GM18861 (cell line): ENCODE results near the gene HOATZ.

Experiments used
- ATAC-seq: cut with Tn5 transposase; IDR thresholded peaks from one replicate; pipeline ENCODE4 v1.9.1; 2021; ENCODE audit not compliant: unreplicated experiment

Gene HOATZ

GRCh38 chr11:111514216-111515031 lies at the start of gene HOATZ:
Gene HOATZ (plus strand): TSS chr11:111514778. CDS start chr11:111514785, 7 bp downstream.
- no peak for ATAC-seq

- no peak for ATAC-seq
Observed at GRCh38 chr11:111465400-111465799, 49.2 kb upstream of the HOATZ start.

DNA sequence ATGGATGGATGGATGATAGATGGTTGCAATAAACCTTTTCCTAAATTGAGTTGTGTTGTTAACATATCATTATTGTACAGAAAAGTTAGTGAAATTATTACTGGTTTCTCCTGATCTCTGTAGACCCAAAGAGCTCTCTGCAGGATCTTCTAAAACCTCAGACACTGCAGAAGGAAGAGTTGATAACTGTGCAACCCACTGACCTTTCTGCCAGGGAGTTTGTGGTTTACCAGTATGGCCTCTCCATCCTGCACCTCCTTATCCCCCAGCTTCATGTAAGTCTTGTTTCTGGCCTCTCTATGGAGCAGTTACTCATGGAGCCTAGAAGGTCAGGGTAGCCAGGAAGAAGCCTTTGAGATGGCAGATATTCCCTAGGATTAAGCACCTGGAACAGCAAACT lies 48.0 kb upstream of the HOATZ start:
- no peak for ATAC-seq

GRCh38 chr11:111469200-111469599 lies 45.4 kb upstream of the HOATZ start:
- ATAC-seq: no peak

DNA sequence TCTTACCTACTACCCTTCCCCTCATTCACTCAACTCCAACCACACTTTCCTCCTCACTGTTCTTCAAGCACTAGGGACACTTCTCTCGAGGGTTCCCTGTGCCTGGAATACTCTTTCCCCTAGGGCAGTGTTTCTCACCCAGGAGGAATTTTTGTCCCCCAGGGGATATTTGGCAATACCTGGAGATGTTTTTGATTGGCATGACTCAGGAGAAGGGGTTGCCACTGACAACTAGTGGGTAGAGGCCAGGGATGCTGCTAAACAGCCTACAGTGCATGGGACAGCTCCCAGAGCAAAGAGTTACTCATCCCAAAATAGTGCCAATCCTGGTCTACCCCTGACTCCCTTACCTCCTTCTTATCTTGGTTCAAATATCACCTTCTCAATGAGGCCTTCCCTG lies 42.4 kb upstream of the HOATZ start:
- no peak for ATAC-seq

DNA sequence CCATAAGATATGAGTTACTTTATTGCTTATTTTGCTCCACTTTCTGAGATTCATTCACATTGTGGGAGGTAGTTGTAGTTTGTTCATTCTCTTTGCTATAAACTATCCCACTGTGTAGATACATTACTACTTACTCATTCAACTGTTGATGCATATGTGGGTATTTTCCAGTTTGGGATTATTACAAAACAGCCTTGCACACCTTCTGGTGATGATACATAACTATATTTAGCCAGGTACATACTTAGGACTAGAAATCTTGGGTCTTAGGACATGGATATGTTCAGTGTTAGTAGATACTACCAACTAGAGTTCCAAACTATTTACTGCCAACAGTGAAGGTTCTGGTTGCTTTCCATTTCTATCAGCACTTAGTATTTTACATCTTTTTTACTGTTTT lies 40.1 kb upstream of the HOATZ start:
- no peak for ATAC-seq

GRCh38 chr11:111476366-111476765 lies 38.2 kb upstream of the HOATZ start:
- no peak for ATAC-seq

GRCh38 chr11:111476956-111477355 lies 37.6 kb upstream of the HOATZ start:
- no peak for ATAC-seq

DNA sequence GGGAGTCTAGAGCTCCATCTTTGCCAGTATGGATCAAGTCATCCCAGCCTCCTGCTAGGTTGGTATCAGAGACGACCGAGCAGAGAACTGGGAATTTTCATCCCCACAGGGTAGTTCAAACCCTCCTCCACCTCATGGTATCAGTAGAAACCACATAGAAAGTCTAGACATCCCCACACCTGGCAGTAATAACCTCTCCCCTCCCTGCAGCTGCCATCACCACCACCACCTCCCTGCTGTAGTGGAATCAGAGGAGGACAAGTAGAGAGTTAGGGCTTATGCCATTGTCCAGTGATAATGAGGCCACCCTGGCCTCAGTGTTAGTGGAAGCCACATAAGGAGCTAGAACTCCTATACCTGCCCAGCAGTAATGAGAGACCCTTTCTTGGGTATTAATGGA lies 36.7 kb upstream of the HOATZ start:
- no peak for ATAC-seq

DNA sequence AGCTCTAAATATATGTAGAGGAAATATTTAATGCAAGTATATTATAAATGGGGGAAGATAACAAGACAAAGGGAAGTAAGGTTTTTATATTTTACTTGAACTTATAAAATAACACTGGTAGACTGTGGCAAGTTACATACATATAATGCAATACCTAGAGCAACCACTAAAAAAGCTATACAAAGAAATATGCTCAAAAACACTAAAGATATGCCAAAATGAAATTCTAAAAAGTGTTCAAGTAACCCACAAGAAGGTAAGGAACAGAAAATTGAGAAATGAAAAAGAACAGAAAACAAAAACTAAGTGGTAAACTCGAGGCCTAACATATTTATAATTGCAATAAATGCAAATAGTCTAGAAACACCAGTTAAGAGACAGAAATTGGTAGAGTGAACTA lies 34.9 kb upstream of the HOATZ start:
- ATAC-seq: no peak

GRCh38 chr11:111483431-111483830 lies 31.1 kb upstream of the HOATZ start:
- no peak for ATAC-seq

DNA sequence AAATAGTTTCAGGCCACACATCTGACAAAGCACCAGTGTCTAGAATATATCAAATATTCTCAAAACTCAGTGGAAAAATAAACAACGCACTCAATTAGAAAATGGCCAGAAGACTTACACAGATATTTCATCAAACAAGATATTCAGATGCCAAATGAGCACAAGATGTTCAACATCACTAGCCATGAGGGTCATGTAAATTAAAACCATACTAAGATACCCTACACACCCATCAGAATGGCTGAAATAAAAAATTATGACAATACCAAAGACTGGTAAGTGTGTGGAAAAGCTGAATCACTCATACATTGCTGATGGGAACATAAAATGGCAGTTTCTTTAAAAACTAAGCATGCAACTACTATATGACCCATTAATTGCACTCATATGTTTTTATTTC lies 24.1 kb upstream of the HOATZ start:
- no peak for ATAC-seq

DNA sequence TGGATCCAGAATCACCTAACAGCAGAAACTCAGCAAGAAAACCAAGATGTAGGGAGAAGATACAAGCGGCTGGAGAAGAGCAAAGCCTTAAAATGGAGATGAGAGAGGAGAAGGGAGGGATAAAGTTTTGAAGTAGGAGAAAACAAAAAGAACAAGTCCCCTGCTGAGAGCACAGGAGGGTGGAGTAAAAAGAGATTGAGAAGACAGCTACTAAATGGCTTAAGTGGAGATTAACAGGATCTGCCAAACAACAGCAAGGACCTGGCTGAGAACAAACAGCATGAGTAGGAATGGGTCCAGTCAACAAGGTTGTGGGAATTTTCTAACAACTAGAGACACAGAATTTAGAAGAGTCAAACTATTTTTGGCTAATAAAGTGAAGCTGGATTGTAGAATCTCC lies 20.5 kb upstream of the HOATZ start:
- no peak for ATAC-seq

GRCh38 chr11:111499483-111499882 lies 15.1 kb upstream of the HOATZ start:
- ATAC-seq: no peak

- ATAC-seq: no peak
Observed at GRCh38 chr11:111500481-111500880, 14.1 kb upstream of the HOATZ start.

DNA sequence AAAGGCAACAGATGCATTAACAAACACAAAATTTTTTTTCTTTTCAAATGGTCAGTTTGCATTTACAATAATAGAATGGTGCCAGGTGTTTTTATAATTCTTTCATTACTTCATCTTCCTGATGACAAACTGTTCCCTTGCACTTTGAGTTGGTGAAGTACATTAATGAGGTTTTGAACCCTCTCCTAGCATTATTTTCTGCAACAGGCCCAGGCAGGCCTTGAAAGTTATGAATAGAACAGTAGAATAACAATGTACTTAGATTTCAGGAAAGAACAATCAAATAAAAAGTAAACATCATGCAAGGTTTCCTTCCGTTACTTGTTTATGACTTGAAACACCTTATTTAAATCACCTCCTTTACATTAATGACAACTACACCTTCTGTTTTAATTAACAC lies 12.0 kb upstream of the HOATZ start:
- no peak for ATAC-seq

DNA sequence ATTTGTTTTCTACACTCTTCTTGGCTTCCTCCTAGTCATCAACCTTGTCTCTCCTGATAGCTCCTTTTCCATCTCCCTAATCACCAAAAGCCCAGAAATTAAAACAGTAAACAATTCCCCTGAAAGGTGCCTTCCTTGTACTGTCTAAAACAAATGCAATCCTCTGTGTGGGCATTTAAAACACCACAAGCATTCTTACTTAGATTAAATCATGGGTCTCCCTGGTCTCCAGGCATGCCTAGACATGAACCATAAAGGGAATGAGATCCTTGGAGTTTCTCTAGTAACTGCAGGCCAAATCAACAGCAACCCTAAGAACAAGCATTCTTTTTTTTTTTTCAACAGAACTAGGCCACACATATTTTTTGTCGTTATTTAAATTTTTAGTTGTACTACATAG lies 4.3 kb upstream of the HOATZ start:
- no peak for ATAC-seq

DNA sequence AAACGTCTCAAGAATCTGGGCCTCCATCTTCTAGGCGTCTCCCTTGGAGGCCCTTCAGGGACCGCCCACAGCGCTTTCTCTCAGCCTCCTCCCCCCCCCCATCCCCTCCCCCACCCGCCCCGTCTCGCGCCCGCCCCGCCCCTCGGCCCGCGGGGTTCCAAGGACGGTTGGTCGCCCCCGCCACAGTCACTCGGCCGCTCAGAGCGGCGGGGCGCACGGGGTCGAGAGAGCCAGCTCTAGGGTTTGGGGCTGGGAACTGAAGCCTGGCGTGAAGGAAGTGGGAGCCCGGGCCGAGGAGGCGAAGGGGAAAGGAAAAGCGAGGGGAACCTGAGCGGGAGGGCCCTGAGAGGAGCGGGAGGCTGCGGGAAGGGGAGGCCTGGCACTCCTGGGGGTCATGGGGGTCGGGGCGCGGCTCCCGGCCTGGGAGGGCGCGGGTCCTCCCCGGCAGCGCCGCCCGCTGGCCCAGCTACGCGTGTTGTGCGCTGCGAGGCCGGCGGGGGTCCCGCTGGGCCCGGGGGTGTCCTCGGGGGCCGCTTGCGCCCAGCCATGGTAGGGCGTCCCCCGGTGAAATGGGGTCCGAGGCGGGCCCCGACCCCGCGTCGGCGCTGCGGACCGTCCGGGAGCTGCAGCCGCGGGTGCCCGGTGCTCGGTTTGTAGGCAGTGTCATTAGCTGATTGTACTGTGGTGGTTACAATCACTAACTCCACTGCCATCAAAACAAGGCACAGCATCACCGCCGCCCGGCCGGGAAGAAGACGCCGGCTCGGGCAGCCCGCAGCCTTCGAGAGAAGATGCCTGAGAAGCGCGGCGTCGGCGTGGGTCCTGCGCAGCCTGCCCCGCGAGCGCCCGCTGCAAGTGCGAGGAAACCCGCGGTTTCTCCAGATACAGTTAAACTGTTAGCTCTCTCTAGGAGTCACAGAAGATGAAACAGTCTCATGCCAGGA lies 2.0 kb upstream of the HOATZ start, which contains the start of gene BTG4:
Gene BTG4, minus strand, starts transcription at position 91 of the 944 bp plus-strand sequence. CDS start 13,610 bp downstream, outside the sequence.
- no peak for ATAC-seq

GRCh38 chr11:111513240-111513605 lies 1.4 kb upstream of the HOATZ start:
- ATAC-seq: no peak

- no peak for ATAC-seq
Observed at GRCh38 chr11:111515591-111515990, 1.0 kb downstream of the HOATZ start.

DNA sequence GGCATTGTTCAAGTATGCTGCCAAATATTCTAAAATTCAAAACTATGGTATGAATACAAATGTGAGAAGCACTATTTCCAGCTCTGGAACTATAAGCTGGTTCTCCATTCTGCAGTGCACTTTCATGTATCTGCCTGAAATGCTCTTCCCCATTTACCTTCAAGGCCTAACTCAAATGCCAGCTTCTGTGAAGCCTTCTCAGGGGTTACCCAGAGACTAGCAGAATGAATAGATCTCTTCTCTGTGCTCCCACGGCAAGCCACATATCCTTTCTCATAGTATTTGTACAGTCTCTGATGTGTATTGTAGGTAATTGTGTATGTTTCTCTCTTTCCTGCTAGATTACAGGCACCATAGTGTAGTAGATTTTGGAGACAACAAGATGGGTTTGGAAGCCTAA lies 4.1 kb downstream of the HOATZ start:
- ATAC-seq: no peak

- no peak for ATAC-seq
Observed at GRCh38 chr11:111520560-111520959, 6.0 kb downstream of the HOATZ start.
